Neural progenitor cell (in vitro differentiated cells): ENCODE results near the gene MAP2K5.

Source experiments
- CTCF ChIP-seq: fragments of 200-600 bp; sonication (generic); IDR thresholded peaks from 2 replicates; pipeline ENCODE4 v1.5.1; 2017; ENCODE audit warnings: antibody characterized with exemption, mild to moderate bottlenecking
- EZH2phosphoT487 ChIP-seq: fragments of 200-600 bp; sonication (generic); IDR thresholded peaks from 2 replicates; pipeline ENCODE4 v1.6.1; 2017; ENCODE audit warnings: antibody characterized with exemption

- TF ChIP-seq CTCF (no peak), EZH2phosphoT487 (no peak)
Observed at GRCh38 chr15:67639591-67639990, 97.1 kb downstream of the MAP2K5 start.
